Ovary (tissue), 9 donors: ENCODE results near the gene GPR162. TPM values are rescaled to one million over a fixed set of nuclear protein-coding genes. Genes with fewer than 3 reads are reported as not detected.

Source experiments
- DNase-seq, 5 donors: peaks; one replicate each; pipeline ENCODE4 v3.0.0-alpha.2; 2019 to 2020
- H3K27ac ChIP-seq, 2 donors: fragments of 200-600 bp; one replicate each; pipeline versions ENCODE4 v1.5.1 to v1.8.0; 2019 to 2022
- H3K27me3 ChIP-seq: fragments of 200-600 bp; one replicate; pipeline ENCODE4 v1.8.0; 2022
- H3K36me3 ChIP-seq: fragments of 200-600 bp; sonication (generic); one replicate; pipeline ENCODE4 v1.5.1; 2019
- H3K4me1 ChIP-seq: one replicate; pipeline ENCODE4 v1.8.1; 2013; ENCODE audit warnings: mild to moderate bottlenecking, moderate library complexity; ENCODE audit not compliant: insufficient read depth
- H3K4me3 ChIP-seq: fragments of 200-600 bp; sonication (generic); one replicate; pipeline ENCODE4 v1.5.1; 2017
- H3K9me3 ChIP-seq, 2 donors: fragments of 200-600 bp in 1 of 2; sonication (generic) in 1 of 2; one replicate each; pipeline versions ENCODE4 v1.5.1 to v1.8.1; 2013 to 2019; ENCODE audit warnings: mild to moderate bottlenecking in 1 of 2, moderate library complexity in 1 of 2
- EP300 ChIP-seq: sonication (generic); formaldehyde crosslinking; IDR thresholded peaks from one replicate; pipeline ENCODE4 v1.6.1; 2017; ENCODE audit warnings: antibody characterized with exemption
- POLR2A ChIP-seq: fragments of 450-650 bp; IDR thresholded peaks from one replicate; pipeline ENCODE4 v1.6.1; 2017; ENCODE audit warnings: antibody characterized with exemption, mild to moderate bottlenecking, moderate library complexity
- WGBS, 3 donors: extraction: QIAGEN DNeasy Blood & Tissue Kit in 1 of 3; methylation state at CpG; one replicate each; pipeline versions ENCODE4 v1.1.5 to v1.1.7; 2013 to 2017; 5-methylcytosine and 5-hydroxymethylcytosine counted together
- intact Hi-C, 4 donors: fragments of 100-400 bp; cut with DNase I; formaldehyde crosslinking; loops; one replicate each; pipeline versions ENCODE4 v1.11.0 to v1.15.1; 2022 to 2023
- polyA plus RNA-seq, 2 donors: library from polyadenylated mRNA; stranded (reverse); fragments of 200-250 nt in 1 of 2; fragments of 350-450 nt in 1 of 2; fragmentation: Illumina TruSeq in 1 of 2; extraction: RNeasy Lipid Tissue Mini Kit (QIAGEN cat#74804) in 1 of 2; gene quantifications; one replicate each; pipeline ENCODE4 v1.2.3, GENCODE V29; 2013 to 2014
- total RNA-seq, 7 donors: library from RNA; depleted of rRNA in 2 of 7; stranded (reverse); fragments of >200 nt in 2 of 7; fragmentation: NEBNext Ultra II Directional in 3 of 7; extraction: Animal tissue kit (Norgen Biotek cat#: 25700) in 3 of 7; gene quantifications; one replicate each; pipeline versions ENCODE4 v1.1.0 to v1.2.4, GENCODE V29; 2016 to 2023
- TF ChIP-seq, protein P1 (sequence below), 3 donors: fragments of 450-650 bp in 2 of 3; fragments of 200-600 bp in 1 of 3; IDR thresholded peaks; one replicate each; pipeline versions ENCODE4 v1.5.1 to v1.8.0; 2016 to 2022; ENCODE audit warnings: antibody characterized with exemption in 3 of 3, mild to moderate bottlenecking in 1 of 3
- donor health status: DM: no; HTN: no; CAD: no; lungs with moderate emphysema.
- donor health status: DM: no; HTN: no; CAD: no.
- donor health status: Bipolar disorder and iron deficiency.
- donor health status: DM: yes; HTN: yes; CAD: no.
- donor health status: DM: no; HTN: no; CAD: no.
- donor health status: DM: yes; HTN: yes; CAD: no.

GPR162 gene
- total and polyA plus RNA-seq, 9 donors: 0.60 to 12.0 (median 7.6) TPM

- intact Hi-C loops: loop anchor here in 2 of 4 donors (10.0 kb wide), 1 partner anchor 105 kb away; no protein-coding TSS in a partner anchor
- WGBS, 3 donors: 92 to 95% (median 95%) methylated on average over 9 of the region's 9 CpGs
- TF ChIP-seq, protein P1, sequence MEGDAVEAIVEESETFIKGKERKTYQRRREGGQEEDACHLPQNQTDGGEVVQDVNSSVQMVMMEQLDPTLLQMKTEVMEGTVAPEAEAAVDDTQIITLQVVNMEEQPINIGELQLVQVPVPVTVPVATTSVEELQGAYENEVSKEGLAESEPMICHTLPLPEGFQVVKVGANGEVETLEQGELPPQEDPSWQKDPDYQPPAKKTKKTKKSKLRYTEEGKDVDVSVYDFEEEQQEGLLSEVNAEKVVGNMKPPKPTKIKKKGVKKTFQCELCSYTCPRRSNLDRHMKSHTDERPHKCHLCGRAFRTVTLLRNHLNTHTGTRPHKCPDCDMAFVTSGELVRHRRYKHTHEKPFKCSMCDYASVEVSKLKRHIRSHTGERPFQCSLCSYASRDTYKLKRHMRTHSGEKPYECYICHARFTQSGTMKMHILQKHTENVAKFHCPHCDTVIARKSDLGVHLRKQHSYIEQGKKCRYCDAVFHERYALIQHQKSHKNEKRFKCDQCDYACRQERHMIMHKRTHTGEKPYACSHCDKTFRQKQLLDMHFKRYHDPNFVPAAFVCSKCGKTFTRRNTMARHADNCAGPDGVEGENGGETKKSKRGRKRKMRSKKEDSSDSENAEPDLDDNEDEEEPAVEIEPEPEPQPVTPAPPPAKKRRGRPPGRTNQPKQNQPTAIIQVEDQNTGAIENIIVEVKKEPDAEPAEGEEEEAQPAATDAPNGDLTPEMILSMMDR (IDR thresholded peaks at IDR 0.05): no peak
- TF ChIP-seq EP300: no peak
- no peak for TF ChIP-seq POLR2A
- no peak overlapping the region for H3K4me3 ChIP-seq
- H3K27ac ChIP-seq: no peak overlapping the region
- no peaks in the 10 kb centered on the region for H3K36me3 ChIP-seq
- no peak for DNase-seq
- H3K4me1 ChIP-seq: no peaks in the 10 kb centered on the region
- no peaks in the 10 kb centered on the region for H3K27me3 ChIP-seq
- no peaks in the 10 kb centered on the region for H3K9me3 ChIP-seq
Observed at GRCh38 chr12:6860116-6860515, 38.5 kb downstream of the GPR162 start.

GRCh38 chr12:6860942-6861341 is 39.3 kb downstream of the GPR162 start:
- Histone ChIP-seq H3K9me3 (no peaks in the 10 kb centered on the region), H3K4me1 (no peaks in the 10 kb centered on the region), H3K4me3 (no peak overlapping the region), H3K27ac (no peak overlapping the region), H3K36me3 (no peaks in the 10 kb centered on the region), H3K27me3 (no peaks in the 10 kb centered on the region)
- no peak for TF ChIP-seq POLR2A
- no peak for TF ChIP-seq EP300
- TF ChIP-seq, protein P1 (IDR thresholded peaks at IDR 0.05): no peak
- WGBS, 3 donors: 92 to 98% (median 95%) methylated on average over 7 of the region's 7 CpGs
- intact Hi-C loops: loop anchor here in 2 of 4 donors (10.0 kb wide), 1 partner anchor 104 kb away; no protein-coding TSS in a partner anchor
- no peak for DNase-seq

DNA sequence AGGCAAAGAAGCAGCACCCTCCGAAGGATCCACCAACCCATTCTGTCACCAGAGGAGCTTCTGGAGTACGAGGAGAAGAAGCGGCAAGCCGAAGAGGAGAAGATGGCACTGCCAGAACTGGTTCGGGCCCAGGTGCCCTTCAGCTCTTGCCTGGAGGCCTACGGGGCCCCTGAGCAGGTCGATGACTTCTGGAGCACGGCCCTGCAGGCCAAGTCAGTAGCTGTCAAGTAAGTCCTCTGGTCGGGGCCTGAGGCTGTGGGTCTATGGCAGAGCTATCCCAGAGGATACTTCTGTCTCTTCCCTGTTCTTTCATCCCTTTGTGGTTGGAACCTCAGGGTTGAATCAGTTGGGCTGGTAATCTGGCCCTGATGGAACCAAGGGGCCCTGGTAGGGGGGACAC is 39.8 kb downstream of the GPR162 start:
- Histone ChIP-seq H3K4me3 (no peak overlapping the region), H3K36me3 (no peaks in the 10 kb centered on the region), H3K27me3 (no peaks in the 10 kb centered on the region), H3K4me1 (no peaks in the 10 kb centered on the region), H3K27ac (no peak overlapping the region), H3K9me3 (no peaks in the 10 kb centered on the region)
- intact Hi-C loops: loop anchor here in 2 of 4 donors (10.0 kb wide), 1 partner anchor 103 kb away; no protein-coding TSS in a partner anchor
- no peak for TF ChIP-seq POLR2A
- TF ChIP-seq EP300: no peak
- TF ChIP-seq, protein P1 (IDR thresholded peaks at IDR 0.05): no peak
- no peak for DNase-seq
- WGBS, 3 donors: 89 to 92% (median 90%) methylated on average over 9 of the region's 9 CpGs

DNA sequence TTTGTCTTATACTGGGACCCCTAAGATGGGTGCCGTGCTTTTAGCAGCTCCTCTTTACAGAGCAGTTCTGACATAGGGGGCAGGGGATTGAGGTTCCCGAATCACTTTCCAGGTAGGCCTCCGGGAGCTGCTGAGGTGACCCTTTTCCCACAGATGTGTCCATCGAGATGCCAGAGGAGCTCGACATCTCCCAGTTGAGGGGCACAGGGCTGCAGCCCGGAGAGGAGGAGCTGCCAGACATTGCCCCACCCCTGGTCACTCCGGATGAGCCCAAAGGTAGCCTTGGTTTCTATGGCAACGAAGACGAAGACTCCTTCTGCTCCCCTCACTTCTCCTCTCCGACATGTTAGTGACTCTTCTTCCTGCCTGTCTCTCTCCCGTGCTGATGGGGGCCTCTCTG is 41.4 kb downstream of the GPR162 start:
- H3K4me3 ChIP-seq: no peak overlapping the region
- no peak for DNase-seq
- 79 to 85% (median 84%) methylated on average over 11 of the region's 11 CpGs for WGBS, 3 donors
- H3K36me3 ChIP-seq: no peaks in the 10 kb centered on the region
- no peaks in the 10 kb centered on the region for H3K27me3 ChIP-seq
- intact Hi-C loops: loop anchor here in 2 of 4 donors (10.0 kb wide), 1 partner anchor 102 kb away; no protein-coding TSS in a partner anchor
- H3K4me1 ChIP-seq: no peaks in the 10 kb centered on the region
- TF ChIP-seq, protein P1 (IDR thresholded peaks at IDR 0.05): no peak
- no peak for TF ChIP-seq POLR2A
- no peak for TF ChIP-seq EP300
- H3K27ac ChIP-seq: no peak overlapping the region
- H3K9me3 ChIP-seq: no peaks in the 10 kb centered on the region
